Peyer's patch (tissue), 4 donors: ENCODE data around the gene CYP4F22. TPM values are rescaled to one million over a fixed set of nuclear protein-coding genes. Genes with fewer than 3 reads are reported as not detected.

ENCODE experiments used
- DNase-seq, 3 donors: peaks; one replicate each; pipeline ENCODE4 v3.0.0-alpha.2; 2017 to 2019
- H3K27ac ChIP-seq, 4 donors: fragments of 200-600 bp; sonication (generic); one replicate each; pipeline ENCODE4 v1.5.1; 2016 to 2019
- H3K27me3 ChIP-seq, 2 donors: fragments of 200-600 bp; sonication (generic); one replicate each; pipeline ENCODE4 v1.5.1; 2019
- H3K36me3 ChIP-seq, 3 donors: fragments of 200-600 bp; sonication (generic); one replicate each; pipeline ENCODE4 v1.5.1; 2016 to 2019
- H3K4me1 ChIP-seq, 4 donors: fragments of 200-600 bp; sonication (generic); one replicate each; pipeline ENCODE4 v1.5.1; 2016 to 2019
- H3K4me3 ChIP-seq, 4 donors: fragments of 200-600 bp; sonication (generic); 1 replicate in 3 of 4; 2 replicates in 1 of 4; pipeline ENCODE4 v1.5.1; 2016 to 2019; ENCODE audit warnings: mild to moderate bottlenecking in 1 of 4
- H3K9me3 ChIP-seq, 4 donors: fragments of 200-600 bp; sonication (generic); one replicate each; pipeline ENCODE4 v1.5.1; 2016 to 2019; ENCODE audit warnings: mild to moderate bottlenecking in 1 of 4
- CTCF ChIP-seq, 6 experiments: fragments of 450-650 bp in 4 of 6; fragments of 200-600 bp in 2 of 6; sonication (generic) in 1 of 6; IDR thresholded peaks; one replicate each; pipeline ENCODE4 v1.5.1; 2017 to 2019; ENCODE audit warnings: antibody characterized with exemption in 6 of 6, mild to moderate bottlenecking in 3 of 6, moderate library complexity in 1 of 6
- POLR2A ChIP-seq, 2 donors: fragments of 450-650 bp; IDR thresholded peaks; one replicate each; pipeline ENCODE4 v1.5.1; 2017; ENCODE audit warnings: antibody characterized with exemption in 2 of 2, mild to moderate bottlenecking in 2 of 2, moderate library complexity in 2 of 2
- total RNA-seq, 4 donors: library from RNA; depleted of rRNA; stranded (reverse); fragments of >200 nt; gene quantifications; one replicate each; pipeline ENCODE4 v1.1.0, GENCODE V29; 2016

CYP4F22 gene
- total RNA-seq, 4 donors from 2014 or later: not detected

DNA sequence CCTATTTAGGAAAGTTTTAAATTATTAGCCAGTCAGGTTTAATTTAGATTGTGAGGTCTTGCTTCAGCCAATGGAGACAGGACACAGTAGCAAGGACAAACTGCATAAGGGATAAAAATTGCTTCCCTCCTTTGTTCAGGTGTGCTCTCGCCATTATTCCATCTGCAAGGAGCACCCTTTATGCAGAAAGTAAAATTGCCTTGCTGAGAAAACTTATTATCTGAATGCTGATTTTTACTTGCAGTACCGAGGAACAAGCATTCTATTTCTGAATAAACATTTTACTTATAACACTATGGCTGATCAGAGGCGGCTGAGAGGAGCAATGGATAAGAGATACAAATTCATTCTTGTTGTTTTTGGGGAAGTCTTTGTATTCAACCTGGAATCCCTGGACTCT lies 8.0 kb downstream of the CYP4F22 start:
- peaks cover 0 to 14% (median 0%) of the 10 kb centered on the region in 4 donors for H3K9me3 ChIP-seq
- H3K27me3 ChIP-seq: no peaks in the 10 kb centered on the region
- H3K27ac ChIP-seq: no peak overlapping the region
- H3K4me3 ChIP-seq: no peak overlapping the region
- H3K4me1 ChIP-seq: no peaks in the 10 kb centered on the region
- TF ChIP-seq CTCF (IDR thresholded peaks at IDR 0.05) (no peak), POLR2A (IDR thresholded peaks at IDR 0.05) (no peak)
- no peaks in the 10 kb centered on the region for H3K36me3 ChIP-seq
- no peak for DNase-seq

- Histone ChIP-seq H3K36me3 (no peaks in the 10 kb centered on the region), H3K4me3 (no peak overlapping the region), H3K4me1 (no peaks in the 10 kb centered on the region), H3K9me3 (peaks cover 0 to 14% (median 0%) of the 10 kb centered on the region in 4 donors), H3K27me3 (no peaks in the 10 kb centered on the region), H3K27ac (no peak overlapping the region)
- no peak for TF ChIP-seq CTCF (IDR thresholded peaks at IDR 0.05)
- TF ChIP-seq POLR2A (IDR thresholded peaks at IDR 0.05): no peak
- no peak for DNase-seq
Observed at GRCh38 chr19:15517778-15518177, 9.5 kb downstream of the CYP4F22 start.

DNA sequence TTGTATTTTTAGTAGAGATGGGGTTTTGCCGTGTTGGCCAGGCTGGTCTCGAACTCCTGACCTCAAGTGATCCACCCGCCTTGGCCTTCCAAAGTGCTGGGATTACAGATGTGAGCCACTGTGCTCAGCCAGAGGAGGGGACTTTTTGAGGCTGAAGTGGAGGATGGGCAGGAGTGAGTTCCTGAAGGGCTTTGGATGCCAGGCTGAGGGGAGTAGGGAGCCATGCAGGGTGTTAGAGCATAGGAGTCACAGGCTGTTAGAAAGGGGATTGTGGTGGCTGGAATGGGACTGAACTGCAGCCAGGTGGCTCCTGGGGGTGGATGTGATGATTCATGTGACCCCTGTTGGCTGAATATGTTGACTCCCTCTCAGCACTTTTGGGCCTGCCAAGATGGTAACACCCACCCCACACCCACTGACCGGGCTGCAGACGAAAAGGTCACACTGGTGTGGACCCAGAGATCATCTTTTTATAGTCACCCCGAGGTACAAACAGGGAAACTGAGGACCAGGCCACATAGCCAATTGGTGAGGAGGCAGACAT lies 11.2 kb downstream of the CYP4F22 start:
- Histone ChIP-seq H3K4me3 (no peak overlapping the region), H3K36me3 (no peaks in the 10 kb centered on the region), H3K9me3 (peaks cover 0 to 14% (median 0%) of the 10 kb centered on the region in 4 donors), H3K27me3 (no peaks in the 10 kb centered on the region), H3K4me1 (no peaks in the 10 kb centered on the region), H3K27ac (no peak overlapping the region)
- no peak for TF ChIP-seq POLR2A (IDR thresholded peaks at IDR 0.05)
- TF ChIP-seq CTCF (IDR thresholded peaks at IDR 0.05): no peak
- no peak for DNase-seq

DNA sequence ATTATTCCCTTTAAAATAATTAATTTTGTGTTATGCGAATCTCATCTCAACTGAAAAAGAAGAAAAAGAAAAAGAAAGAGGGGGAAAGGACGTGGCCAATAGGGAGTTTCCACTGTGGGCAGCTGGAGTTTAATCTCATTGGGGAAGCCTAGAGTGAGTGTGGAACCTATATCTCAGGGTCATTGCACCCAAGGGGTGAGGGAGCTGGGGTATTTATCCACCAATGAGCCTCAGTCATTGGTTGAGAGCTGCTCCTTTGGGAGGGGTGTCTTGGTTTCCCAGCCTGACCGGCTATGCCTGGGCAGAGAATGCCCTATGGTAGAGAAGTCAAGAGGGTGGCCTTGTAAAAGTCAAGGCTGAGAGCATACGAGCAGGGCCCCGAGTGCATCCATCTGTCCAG lies 16.5 kb downstream of the CYP4F22 start:
- no peaks in the 10 kb centered on the region for H3K27me3 ChIP-seq
- DNase-seq: no peak
- TF ChIP-seq CTCF (IDR thresholded peaks at IDR 0.05): no peak
- no peak for TF ChIP-seq POLR2A (IDR thresholded peaks at IDR 0.05)
- H3K27ac ChIP-seq: no peak overlapping the region
- no peak overlapping the region for H3K4me3 ChIP-seq
- H3K4me1 ChIP-seq: no peaks in the 10 kb centered on the region
- H3K9me3 ChIP-seq: no peaks in the 10 kb centered on the region
- no peaks in the 10 kb centered on the region for H3K36me3 ChIP-seq

DNA sequence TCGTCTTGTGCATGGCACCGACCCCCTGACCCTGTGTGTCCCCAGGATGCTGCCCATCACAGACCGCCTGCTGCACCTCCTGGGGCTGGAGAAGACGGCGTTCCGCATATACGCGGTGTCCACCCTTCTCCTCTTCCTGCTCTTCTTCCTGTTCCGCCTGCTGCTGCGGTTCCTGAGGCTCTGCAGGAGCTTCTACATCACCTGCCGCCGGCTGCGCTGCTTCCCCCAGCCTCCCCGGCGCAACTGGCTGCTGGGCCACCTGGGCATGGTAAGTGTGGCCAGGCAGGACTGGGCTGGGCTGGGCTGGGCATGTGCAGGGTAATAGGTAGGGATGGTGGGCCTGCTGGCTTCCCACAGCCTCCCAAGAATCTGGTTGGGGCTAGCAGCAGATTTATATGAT lies 17.0 kb downstream of the CYP4F22 start:
- no peak for DNase-seq
- TF ChIP-seq CTCF (IDR thresholded peaks at IDR 0.05) (no peak), POLR2A (IDR thresholded peaks at IDR 0.05) (no peak)
- H3K4me3 ChIP-seq: no peak overlapping the region
- no peaks in the 10 kb centered on the region for H3K4me1 ChIP-seq
- H3K36me3 ChIP-seq: no peaks in the 10 kb centered on the region
- H3K27ac ChIP-seq: no peak overlapping the region
- H3K27me3 ChIP-seq: no peaks in the 10 kb centered on the region
- H3K9me3 ChIP-seq: no peaks in the 10 kb centered on the region

DNA sequence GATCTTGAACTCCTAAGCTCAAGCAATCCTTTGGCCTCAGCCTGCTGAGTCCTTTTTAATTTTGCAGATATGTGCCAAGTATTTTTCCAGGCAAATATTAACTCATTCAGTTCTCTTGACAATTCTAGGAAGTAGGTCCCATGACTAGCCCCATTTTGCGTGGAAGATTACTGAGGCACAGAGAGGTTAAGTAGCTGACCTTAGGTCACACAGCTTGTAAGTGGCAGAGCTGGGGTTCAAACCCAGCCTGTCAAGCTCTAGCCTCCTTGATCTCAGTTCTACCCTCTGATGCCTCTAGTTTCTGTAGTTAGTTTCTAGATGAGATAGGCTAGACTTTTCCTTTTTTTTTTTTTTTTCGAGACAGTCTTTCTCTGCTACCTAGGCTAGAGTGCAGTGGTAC lies 18.1 kb downstream of the CYP4F22 start:
- no peak for DNase-seq
- no peak for TF ChIP-seq POLR2A (IDR thresholded peaks at IDR 0.05)
- no peak for TF ChIP-seq CTCF (IDR thresholded peaks at IDR 0.05)
- no peaks in the 10 kb centered on the region for H3K36me3 ChIP-seq

More for the DNA sequence above, 18.1 kb downstream of the CYP4F22 start:
- H3K4me3 ChIP-seq: no peak overlapping the region
- no peak overlapping the region for H3K27ac ChIP-seq
- no peaks in the 10 kb centered on the region for H3K4me1 ChIP-seq
- no peaks in the 10 kb centered on the region for H3K9me3 ChIP-seq
- no peaks in the 10 kb centered on the region for H3K27me3 ChIP-seq
